ENCODE results near the gene BRAT1.

The BRAT1 gene

GRCh38 chr7:2523461-2523936 is 31.8 kb downstream of the BRAT1 start:
- DNase-seq (ENCODE audit: low spot score) = no peak

DNA sequence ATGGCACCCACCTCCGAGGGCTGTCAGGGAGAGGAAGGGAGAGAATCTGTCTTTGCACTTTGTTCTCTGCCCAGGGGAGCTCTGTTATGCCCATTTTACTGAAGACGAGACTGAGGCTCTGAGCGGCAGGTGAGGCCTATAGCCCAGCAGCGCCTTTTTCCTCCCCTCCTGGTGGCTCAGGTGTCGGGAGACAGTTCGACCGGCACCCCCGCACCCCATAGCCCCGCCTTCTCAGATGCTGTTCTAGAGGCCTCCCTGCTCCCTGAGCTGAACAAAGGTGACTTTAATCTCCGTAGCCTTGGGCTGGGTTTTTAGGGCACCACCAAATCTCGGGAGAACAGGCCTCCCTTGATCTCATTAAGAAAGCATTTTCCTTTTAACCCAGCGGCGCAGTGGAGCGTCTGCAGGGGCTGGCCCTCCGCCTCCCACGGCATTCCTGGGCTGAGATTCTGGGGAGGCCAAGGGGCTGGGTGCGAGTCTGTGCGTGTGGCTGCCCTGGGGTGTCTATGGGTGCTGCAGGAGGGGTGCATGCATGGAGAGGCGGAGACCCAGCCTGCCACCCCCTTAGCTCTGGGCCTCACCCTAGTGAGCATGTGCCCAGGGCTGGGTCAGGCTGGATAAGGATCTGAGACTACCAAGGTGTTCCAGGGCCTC is 32.4 kb downstream of the BRAT1 start:
- no peak for DNase-seq (ENCODE audit: low spot score)

GRCh38 chr7:2521952-2522591 is 33.3 kb downstream of the BRAT1 start:
- no peak for DNase-seq (ENCODE audit: low spot score)

DNA sequence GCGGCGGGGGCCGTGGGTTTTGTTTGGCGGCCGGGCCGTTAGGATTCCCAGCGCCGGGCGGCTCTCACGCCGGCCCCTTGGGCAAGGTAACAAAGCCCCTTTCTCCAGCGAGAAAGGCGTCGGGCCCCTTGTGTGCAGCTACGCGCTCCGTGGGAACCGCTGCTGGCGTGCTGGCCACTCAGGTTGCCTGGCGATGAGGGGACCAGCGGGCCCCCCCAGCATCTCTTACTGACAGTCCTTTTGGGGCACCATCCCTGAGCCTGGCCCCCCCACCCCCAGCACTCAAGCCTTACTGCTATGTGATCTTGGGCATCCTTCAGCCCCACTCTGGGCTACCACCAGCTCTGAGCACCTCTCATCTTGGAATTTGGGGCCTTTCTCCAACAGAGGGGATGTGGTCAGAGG is 34.0 kb downstream of the BRAT1 start:
- DNase-seq (ENCODE audit: low spot score) = no peak

GRCh38 chr7:2520761-2521290 is 34.5 kb downstream of the BRAT1 start:
- no peak for DNase-seq (ENCODE audit: low spot score)

DNA sequence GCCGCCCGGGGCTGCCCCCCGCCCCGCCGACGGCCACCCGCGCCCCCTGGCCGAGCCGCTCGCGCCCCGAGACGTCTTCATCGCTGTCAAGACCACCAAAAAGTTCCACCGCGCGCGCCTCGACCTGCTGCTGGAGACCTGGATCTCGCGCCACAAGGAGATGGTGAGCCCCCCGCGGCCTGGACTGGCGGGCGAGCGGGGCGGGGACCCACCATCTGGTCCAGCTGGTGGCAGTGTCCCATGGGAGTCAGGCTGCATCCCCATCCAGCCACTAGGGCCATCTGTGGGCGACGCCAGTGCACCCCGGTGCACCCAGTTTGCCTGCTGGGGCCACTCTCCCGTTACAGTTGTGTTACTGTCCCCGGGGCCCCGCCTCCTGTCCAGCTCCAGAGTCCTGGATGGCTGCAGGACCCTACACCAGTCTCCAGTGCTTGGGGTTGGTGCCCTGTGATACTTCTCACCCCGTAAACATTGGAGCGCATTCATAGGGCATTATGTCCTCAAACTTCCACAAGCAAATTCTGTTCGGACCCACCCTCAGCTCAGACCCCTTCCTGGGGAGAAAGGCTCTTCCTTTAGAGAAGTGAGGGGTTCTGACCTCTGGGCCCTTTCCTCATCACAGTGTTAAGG is 35.1 kb downstream of the BRAT1 start:
- no peak for DNase-seq (ENCODE audit: low spot score)

GRCh38 chr7:2519119-2519930 is 36.0 kb downstream of the BRAT1 start, which contains the start of gene LFNG:
Gene LFNG (plus strand): TSS chr7:2519774. CDS start chr7:2519862, 88 bp downstream.
- DNase-seq (ENCODE audit: low spot score) = peak; percentile 53

DNA sequence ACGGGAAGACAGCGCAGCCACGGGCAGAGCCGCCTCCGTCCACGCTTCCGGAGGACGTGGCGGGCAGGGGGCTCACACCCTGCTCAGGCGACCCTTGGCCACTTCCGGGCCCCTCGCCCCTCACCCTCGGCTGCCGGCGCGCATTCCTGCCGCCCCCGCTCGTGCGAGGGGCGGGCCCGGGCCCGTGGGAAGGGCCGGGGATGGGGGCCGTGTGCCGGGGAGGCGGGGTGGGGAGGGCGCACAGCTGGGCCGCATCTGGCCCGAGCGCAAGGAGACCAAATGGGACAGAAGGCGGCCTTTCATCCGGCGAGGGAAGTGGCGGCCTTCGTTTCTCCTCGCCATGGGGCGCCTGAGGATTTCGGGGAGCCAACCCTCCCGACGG is 36.6 kb downstream of the BRAT1 start:
- no peak for DNase-seq (ENCODE audit: low spot score)

- DNase-seq (ENCODE audit: low spot score) = no peak
Observed at GRCh38 chr7:2517678-2518507, 37.4 kb downstream of the BRAT1 start.

DNA sequence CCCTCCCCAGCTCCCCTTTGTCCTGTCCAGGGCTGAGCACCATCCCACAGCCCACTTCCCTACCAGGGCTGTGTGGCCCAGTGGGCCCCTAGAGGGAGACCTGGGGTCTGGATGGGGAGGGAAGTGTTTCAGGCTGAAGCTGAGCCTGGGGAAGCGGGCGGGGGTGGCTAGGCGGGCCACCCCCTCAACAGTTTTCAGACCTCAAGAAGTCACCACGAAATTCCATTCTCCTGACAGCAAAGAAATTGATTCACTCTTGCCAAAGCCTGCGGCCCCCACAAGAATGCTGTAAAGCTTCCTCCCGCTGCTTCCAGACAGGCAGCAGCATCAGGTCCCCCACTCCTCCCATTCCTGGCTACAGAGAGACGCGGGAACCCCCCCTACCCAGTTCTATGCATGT is 38.3 kb downstream of the BRAT1 start:
- no peak for DNase-seq (ENCODE audit: low spot score)

DNA sequence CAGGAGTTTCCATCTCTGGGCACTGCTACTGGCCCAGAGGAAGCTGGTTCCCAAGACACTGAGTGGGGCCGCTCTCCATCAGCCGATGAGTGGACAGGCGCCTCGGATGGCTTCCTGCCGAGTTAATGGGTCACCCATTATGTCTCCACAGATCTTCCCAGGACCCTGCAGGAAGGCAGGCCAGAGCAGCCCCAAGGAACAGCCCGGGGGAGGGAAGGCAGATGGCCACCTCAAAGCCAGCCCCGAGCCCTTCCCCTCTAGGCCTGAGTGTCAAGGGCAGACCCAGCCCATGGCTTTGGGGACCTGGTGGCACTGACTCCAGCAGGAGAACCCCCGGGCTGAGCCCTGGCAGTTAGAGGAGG is 39.1 kb downstream of the BRAT1 start:
- DNase-seq (ENCODE audit: low spot score) = no peak

- DNase-seq (ENCODE audit: low spot score) = no peak
Observed at GRCh38 chr7:2515424-2516193, 39.7 kb downstream of the BRAT1 start.

DNA sequence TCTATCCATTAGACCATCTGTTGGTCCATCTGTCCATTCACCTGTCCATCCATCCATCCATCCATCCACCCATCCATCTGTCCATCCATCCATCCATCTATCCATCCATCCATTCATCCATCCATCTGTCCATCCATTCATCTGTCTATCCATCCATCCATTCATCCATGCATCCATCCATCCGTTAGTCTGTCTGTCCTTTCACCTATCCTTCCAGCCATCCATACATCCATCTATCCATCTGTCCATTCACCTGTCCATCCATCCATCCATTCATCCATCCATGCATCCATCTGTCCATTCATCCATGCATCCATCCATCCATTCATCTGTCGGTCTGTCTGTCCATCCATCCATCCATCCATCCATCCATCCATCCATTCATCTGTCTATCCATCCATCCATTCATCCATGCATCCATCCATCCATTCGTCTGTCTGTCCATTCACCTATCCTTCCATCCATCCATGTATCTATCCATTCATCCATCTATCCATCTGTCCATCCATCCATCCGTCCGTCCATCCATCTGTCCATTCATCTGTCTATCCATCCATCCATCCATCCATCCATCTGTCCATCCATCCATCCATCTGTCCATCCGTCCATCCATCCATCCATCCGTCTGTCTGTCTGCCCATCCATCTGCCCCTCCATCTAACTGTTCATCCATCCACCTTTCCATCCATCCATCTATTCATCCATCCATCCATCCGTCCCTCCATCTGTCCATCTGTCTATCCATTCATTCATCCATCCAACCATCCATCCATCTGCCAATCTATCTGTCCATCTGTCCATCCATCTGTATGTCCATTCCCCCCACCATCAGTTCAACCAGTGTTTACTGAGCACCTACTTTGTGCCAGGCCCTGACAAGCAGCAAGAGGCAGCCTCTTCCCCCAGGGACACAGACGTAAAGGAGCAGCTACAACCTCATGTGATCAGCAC is 40.6 kb downstream of the BRAT1 start:
- no peak for DNase-seq (ENCODE audit: low spot score)

- DNase-seq (ENCODE audit: low spot score) = no peak
Observed at GRCh38 chr7:2513702-2514101, 41.6 kb downstream of the BRAT1 start.

GRCh38 chr7:2512713-2513112 is 42.6 kb downstream of the BRAT1 start:
- DNase-seq (ENCODE audit: low spot score) = no peak

- DNase-seq (ENCODE audit: low spot score) = no peak
Observed at GRCh38 chr7:2512179-2512661, 43.1 kb downstream of the BRAT1 start.

- DNase-seq (ENCODE audit: low spot score) = no peak
Observed at GRCh38 chr7:2511769-2512168, 43.6 kb downstream of the BRAT1 start.

GRCh38 chr7:2510909-2511768 is 44.2 kb downstream of the BRAT1 start:
- no peak for DNase-seq (ENCODE audit: low spot score)

All from hematopoietic multipotent progenitor cell treated with erythropoietin and hydrocortisone succinate and interleukin-3 and kit ligand, for 17 days (in vitro differentiated cells).